HG02970 (cell line): ENCODE measurements around the gene UBE2L3.
A peak's percentile ranks its signal among the peaks of the same experiment; 100 is the strongest.
"Not testable (repeated sequence)": the region's sequence is repeated elsewhere in the genome, so short reads cannot be mapped to it uniquely, and the experiment has no call there.

Experiments used
- ATAC-seq: cut with Tn5 transposase; IDR thresholded peaks from one replicate; pipeline ENCODE4 v1.9.1; 2021; ENCODE audit warnings: mild to moderate bottlenecking, moderate library complexity, moderate number of reproducible peaks; ENCODE audit not compliant: unreplicated experiment, low FRiP score

The UBE2L3 gene

DNA sequence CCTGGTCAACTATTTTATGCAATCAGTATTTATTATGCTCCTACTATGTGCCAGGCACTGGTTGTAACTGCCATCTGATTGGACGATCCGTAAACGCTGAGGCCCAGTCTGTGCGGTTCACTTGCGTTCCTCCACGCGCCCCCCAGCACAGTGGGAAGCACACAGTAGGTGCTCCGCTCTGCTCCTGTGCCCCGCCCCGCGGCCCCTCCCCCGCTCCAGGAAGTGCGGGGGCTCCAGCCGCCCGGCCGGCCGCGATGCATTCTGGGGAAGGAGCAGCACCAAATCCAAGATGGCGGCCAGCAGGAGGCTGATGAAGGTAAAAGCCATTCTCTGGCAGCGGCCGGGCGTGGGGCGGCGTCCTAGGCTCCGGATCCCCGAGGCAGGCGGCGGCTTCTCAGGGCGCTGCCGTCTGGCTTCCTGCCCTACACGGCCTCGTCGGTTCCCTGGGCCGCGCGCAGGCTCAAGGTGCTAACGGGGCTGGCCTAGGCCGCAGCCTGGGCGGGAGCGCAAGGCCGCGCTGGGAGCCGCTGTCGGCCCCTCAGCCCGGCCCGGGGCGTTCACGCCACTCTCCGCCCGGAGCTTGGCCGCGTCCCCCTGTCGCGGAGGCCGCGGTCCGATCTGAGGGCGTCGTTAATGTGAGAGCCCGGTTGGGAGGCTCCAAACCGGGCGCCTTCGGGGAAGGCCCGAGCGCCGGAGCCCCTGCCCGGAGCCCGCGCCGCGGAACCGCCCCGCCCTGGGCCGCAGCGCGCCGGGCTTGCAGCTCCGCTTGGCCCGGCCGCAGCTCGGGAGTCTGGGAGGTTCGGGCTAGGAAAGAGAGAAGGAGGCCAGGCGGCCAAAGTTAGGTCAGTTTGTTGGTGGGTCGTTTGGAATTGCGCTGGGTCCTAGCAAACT is at the start of gene UBE2L3:
Gene UBE2L3 (plus strand): TSS at position 259 of the 891 bp plus-strand sequence. CDS start 31 bp downstream, at position 290.
- ATAC-seq = peak; percentile 63

DNA sequence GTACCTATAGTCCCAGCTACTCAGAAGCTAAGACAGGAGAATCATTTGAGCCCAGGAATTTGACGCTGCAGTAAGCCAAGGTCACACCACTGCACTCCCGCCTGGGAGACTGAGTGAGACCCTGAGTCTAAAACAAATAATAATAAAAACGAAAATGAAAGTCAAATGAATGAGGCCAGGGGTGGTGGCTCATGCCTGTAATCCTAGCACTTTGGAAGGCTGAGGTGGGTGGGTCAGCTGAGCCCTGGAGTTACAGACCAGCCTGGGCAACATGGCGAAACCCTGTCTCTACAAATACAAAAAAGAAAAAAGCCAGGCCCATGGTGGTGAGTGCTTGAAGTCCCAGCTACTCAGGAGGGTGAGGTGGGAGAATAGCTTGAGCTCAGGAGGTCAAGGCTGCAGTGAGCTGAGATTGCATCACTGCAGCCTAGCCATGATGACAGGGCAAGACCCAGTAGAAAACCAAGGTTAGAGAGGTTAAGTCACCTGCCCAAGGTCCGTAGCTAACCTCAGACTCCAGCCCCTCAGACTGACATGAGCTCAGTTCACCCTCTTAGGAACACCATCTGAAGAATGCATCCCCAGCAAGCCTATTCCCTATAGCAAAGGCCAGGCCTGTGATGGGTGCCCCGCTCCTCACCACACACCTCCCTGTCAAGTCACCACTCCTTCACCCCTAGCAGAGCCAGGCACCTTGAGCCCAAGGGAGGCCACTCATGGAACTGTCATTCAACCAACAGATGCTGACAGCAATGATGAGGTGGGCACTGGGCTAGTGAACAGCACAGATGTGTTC is 40.6 kb upstream of the UBE2L3 start:
- ATAC-seq = not testable (repeated sequence)

DNA sequence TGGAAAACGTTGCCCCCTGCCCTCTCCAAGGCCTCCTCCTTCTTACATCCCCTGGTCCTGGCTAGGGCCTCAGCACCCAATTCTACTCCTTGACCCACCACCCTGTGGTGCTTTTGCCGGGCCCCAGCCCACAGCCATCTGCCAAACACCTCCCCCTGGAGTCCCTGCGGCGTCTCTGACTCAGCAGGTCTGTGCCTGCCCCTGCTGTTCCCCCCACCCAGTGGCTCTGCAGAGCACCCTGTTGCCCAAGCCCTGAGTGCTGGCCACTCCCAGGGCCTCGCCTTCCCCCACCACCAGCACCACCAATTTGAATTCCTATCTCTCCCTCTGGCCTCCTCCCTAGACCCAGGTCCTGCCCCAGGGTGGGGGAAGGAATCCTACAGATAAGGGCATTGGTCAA is 36.0 kb upstream of the UBE2L3 start:
- not testable (repeated sequence) for ATAC-seq

DNA sequence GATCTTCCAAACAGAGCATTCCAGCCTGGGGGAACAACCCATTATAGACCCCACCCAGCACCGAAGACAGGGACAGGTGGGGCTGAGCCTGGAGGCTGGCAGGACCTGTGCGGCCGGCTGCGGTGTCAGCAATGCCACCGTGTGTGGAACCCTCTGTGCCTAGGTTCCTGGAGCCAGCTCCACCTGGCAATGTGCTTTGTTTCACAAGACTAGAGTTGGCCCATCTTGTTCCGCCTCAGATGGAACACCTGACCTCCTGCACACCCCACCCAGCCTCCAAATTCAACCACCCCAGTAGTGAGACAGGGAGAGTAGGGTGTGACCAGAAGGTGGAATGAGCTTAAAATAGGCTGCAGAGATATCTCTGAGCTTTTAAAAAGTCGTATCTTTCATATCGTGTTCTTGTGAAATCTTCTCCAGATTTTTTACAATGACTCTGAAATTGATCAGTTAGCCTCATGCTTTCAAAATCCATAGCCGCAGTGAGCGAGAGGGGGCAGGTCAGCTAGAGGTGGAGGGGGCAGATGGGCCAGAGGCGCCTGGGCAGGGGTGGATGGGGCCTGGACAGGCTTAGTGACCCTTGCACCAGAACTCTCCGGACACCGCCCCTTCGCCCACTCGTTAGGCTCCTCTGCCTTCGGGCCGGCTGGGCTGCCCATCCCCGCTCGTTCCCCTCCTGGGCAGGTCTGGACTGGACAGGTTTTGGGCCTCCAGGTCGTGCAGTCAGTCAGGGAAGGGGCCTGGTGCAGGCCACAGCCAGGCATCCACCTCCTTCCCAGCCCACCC is 34.5 kb upstream of the UBE2L3 start:
- not testable (repeated sequence) for ATAC-seq

DNA sequence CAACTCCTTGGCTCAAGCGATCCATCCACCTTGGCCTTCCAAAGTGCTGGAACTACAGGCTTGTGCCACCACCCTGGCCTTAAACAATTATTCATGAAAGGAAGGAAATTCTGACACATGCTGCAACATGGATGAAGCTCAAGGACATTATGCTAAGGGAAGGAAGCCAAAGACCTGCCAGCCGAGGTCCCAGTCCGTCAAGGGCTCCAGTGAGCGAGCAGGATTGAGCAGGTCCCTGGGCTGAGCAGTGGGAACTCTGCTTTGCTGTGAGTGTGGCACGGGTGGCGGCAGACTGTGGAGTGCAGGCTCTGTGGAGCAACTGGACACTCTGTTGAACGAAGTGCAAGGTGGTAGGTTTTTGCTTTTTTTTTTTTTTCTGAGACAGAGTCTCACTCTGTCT is 27.7 kb upstream of the UBE2L3 start:
- ATAC-seq = not testable (repeated sequence)

DNA sequence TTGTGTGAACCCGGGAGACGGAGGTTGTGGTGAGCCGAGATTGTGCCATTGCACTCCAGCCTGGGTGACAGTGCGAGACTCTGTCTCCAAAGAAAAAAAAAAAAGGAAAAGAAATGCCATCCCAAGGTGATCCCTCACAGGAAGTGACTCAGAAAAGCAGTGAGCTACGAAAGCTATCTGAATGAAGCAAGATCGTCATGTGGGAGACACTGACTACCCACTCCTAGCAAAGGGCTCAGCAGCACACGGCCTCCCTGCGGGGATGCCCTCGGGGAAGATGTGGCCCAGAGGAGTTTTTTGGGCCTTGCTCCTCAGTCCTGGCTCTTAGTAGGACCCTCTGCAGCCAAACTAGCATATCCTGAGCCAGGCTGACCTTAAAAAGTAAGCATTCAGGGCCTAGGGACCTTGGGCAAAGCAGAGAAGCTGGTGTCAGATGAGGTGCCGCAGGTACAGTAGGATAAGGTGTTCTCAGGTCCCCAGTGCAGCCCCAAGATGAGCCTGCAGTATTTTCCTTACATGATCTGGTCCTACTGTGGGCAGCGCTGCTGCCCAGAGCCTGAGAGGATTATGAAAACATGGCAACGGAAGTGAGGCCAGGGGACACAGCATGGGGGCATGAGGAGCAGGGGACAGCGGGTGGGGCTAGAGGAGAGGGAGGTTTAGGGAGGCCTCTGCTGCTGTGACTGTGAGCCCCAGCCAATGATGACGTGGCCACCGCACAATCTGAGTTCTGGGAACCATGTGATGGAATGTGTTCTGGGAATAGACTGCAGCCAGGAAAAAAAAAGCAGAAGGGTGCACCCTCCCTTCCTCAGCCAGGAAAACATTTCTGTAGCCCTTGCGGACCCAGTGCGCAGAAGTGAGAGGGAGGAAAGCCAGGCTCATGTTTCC is 22.8 kb upstream of the UBE2L3 start:
- ATAC-seq = not testable (repeated sequence)

DNA sequence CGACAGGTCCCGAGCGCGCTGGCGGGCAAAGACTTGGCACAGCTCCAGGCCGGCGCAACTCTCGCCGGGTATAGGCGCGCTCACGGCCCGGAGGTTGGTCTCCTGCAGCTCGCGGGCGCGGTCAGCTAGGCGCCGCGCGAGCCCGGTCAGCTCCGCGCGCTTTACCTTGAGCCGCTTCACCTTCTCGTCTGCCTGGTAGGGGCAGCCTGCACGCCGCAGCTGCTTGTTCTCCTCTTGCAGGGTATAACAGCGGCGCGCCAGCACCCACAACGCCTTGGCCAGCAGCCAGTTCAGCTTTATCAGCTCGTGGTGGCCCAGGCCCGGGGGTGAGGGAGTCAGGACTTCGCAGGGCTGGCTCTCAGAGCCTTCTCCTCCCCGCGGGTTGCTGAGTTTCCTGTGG is 18.0 kb upstream of the UBE2L3 start:
- ATAC-seq = not testable (repeated sequence)

DNA sequence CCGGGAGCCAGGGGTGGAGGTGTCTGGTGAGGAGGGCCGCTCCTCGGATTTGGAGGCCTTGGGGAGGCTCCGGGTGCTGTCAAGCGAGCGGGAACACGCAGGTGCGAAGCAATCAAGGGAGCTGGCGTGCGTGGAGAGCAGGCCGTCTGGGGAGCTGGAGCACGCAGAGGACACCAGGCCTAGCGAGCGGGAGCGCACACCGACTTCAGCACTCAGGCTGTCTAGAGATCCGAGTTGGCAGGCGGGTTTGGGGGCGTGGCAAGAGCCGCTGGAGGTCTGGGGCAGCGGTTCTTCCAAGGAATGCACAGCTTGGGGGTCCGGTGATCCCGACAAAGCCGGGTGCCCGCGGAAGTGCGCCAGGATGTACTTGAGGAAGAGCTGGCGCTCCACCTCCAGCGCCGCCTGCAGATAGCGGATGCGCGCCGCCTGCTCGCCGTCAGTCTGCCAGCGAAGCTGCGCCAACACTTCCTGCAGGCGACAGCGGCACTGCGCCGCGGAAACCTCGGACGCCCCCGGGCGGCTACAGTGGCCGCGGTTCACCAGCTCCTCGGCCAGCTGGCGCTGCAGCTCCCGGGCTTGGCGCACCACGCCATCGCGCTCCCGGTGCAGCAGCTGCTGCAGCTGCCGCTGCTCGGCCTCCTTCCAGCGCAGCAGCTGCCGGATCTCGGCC is 17.4 kb upstream of the UBE2L3 start:
- peak; percentile 64 for ATAC-seq

DNA sequence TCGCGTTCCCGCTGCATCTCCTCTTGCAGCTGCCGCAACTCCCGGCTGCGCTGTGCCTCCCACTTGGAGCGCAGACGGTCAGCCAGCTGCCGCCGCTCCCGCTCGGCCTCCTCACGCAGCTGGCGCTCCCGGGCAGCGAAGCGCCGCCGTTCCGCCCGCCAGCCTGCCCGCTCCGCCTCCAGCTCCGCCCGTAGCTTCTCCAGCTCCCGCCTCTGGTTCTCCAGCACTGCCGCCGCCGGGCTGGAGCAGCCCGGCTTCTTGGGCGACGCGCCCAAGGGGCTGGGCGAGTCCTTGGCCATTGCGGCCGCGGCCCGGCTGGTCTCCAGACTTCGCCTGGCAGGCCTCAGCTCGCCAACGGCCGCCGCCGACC is 16.9 kb upstream of the UBE2L3 start:
- ATAC-seq = peak; percentile 39

DNA sequence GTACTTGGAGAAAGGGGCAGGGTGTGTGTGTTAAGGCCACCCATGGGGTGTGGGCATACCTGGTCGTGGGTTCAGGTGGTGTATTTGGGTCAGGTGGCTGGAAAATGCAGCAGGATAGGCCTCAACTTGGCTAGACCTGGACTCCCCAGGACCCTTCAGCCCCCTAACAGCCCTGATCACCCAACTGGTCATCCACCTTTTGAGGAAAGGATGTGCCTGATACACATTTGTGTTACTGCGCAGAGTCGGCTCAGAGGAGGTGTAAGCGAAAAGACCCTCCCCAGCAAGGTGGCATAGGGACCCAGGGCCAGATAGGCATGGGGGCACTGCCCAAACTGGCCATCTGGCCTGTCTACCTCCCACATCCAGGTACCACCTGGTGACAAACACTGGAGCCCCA is 16.2 kb upstream of the UBE2L3 start, which contains the start of gene RIMBP3C:
Gene RIMBP3C (minus strand): TSS at position 101 of the 400 bp plus-strand sequence. CDS start 485 bp downstream, outside the sequence.
- not testable (repeated sequence) for ATAC-seq

DNA sequence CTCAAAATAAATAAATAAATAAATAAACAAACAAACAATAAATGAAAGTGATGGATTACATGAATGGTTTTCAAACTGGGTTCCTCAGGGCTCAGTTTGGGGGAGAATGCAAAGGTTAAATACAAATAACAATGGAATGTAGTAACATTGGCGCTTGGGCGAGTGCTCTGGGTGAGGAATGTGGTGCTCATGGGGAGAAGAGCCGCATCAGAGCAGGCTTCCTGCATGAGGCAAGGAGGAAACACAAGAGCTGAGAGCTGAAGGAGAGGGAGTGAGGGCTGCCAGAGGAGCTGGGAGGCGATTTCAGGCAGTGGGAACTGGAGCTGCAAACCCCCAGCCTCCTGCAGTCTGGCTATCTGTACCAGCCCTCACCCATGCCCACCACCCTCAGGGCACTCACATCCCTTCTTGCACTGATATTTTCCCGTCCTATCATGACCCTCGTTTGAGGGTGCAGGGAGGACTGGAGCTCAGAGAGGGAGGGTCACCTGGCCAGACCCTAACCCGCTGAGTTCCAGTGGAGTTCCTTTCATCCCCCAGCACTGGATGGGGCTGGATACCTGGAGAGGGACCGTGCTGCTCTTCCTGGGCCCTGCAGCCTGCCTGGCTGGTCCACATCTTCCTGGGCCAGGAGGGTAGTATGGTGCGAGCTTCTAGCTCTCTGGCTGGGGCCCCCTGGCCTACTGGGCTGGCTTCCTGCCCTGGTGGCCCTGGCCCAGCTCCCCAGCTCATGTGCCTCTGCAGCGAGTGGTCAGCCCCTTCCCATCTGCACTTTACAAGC is 8.0 kb upstream of the UBE2L3 start:
- not testable (repeated sequence) for ATAC-seq

DNA sequence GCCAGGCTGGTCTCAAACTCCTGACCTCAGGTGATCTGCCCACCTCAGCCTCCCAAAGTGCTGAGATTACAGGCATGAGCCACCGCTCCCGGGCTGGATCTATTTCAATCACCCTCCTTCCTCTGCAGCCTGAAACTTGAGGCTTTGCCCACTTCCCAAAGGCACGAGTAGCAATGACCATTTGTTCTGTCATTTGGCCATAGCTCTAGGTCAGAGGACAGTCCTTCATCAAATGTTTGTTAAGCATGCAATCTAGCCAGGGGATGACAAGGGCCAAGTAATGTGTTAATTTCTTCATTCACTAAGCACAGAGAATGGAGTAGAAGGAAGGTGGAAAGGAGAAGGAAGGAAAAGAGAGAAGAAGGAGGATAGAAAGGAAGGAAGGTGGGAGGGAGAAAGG is 6.9 kb upstream of the UBE2L3 start:
- not testable (repeated sequence) for ATAC-seq

DNA sequence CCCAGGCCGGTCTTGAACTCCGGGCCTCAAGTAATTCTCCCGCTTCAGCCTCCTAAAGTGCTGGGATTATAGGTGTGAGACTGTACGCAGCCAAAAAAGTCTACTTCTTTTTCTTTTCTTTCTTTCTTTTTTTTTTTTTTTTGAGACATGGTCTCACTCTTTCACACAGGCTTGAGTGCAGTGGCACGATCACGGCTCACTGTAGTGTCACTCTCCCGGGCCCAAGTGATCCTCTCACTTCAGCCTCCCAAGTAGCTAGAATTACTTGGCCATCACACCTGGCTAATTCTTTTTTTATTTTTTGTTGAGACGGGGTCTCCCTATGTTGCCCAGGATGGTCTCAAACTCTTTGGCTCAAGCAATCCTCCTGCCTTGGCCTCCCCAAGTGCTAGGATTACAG is 3.6 kb upstream of the UBE2L3 start:
- ATAC-seq = no peak

DNA sequence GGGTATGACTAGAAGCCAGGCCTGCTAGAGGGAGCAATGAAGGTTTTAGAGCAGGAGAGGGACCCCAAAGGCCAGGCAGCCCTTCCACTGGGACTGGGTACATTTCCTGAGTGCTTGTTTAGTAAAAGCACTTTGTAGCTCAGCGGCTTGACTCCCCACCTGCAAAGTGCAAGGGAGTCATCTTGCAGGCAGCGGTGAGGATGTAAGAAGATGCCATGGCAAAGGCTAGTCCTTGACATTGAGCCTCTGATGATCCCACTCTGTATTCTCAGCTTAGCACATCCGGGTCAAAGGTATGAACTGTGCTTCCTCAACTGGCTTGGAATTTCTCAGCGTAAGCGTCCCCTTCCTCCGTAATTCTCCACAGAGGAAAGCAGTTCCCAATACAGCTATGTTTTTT is 3.1 kb upstream of the UBE2L3 start:
- ATAC-seq = no peak

DNA sequence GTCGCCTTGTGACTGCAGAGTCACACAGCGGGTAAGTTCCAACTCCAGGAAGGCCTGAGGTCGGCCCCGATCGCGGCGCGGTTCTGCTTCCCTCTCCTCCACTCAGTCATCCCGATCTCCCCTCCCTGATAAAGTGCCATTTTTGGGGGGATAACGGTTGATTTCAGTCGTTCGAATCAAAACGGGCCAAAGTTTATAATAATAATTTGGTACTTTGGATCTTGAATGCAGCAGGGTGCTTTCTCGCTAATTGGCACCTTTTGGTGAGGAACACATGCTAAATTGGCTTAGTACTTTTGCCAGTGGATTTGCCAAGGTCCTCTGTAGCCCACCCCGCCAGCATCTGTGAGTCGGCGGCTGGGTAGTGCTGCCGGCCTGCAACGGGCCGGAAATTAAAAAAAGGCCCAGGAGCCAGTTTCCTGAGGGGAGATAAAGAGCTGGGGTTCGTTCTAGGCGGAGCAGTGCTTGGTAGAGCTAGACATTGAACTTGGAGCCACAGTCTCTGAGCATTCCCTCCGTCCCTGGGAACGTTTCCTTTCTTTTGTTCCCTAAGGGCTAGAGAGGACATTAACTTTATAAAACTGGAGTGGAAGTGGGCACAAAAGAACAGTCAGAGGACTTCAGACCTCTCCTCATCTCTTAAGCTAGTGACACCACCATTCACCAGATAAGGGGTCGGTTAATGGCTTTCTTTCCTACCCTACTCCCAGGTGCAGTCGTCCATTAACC is 997 bp downstream of the UBE2L3 start:
- ATAC-seq = no peak

DNA sequence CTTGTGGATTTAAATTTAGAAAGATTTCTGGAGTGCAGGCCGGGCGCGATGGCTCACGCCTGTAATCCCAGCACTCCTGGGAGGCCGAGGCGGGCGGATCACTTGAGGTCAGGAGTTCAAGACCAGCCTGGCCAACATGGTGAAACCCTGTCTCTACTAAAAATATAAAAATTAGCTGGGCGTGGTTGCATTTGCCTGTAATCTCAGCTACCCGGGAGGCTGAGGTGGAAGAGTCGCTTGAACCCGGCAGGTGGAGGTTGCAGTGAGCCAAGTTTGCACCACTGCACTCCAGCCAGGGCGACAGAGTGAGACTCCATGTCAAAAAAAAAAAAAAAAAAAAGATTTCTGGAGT is 1.5 kb downstream of the UBE2L3 start:
- ATAC-seq = not testable (repeated sequence)

DNA sequence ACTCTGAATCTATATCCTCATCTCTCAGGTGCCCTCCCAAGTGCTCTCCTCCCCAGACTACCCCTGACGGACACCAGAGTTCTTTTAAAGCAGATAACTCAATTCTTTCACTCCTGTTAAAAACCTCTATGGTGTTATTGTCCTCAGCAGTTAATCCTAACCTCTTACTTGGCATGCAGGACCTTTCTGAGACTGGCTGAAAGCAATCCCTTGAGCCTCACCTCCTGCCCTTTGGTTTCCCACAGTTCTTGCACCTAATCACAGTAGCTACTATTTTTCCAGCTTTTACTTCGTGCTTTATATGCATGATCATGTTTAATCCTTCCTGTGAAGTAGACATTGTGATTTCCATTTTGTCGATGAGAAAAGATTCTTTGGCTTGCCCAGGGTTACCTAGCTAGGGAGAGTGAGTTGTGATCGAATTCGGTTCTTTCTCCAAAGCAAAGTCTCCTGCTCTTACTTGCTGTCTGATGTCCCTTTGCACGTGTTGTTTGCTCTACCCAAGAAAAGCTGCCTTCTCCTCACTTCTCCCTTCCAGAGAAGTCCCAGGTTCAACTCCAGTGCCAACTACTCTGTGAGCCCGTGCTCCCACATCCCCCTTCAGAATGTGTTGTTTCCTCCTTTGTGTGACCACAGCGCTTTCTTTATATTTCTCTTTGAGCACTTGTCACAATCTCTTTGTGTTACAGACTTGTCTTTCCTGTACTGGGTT is 2.1 kb downstream of the UBE2L3 start:
- ATAC-seq = no peak
